GM12892 (cell line): ENCODE results near the gene OR12D1.

Source experiments
- POLR2A ChIP-seq: IDR thresholded peaks from 2 replicates; pipeline ENCODE4 v1.6.1; 2011; ENCODE audit warnings: low read depth, low read length, control low read depth
- POLR2AphosphoS5 ChIP-seq: IDR thresholded peaks from 2 replicates; pipeline ENCODE4 v1.6.1; 2011; ENCODE audit warnings: low read depth, low read length, control low read depth
- TAF1 ChIP-seq: IDR thresholded peaks from 2 replicates; pipeline ENCODE4 v1.6.1; 2011; ENCODE audit warnings: low read depth, mild to moderate bottlenecking, control low read depth, low read length, borderline replicate concordance

- TF ChIP-seq POLR2A (no peak), POLR2AphosphoS5 (no peak), TAF1 (no peak)
These were observed 10.9 kb upstream of the OR12D1 start for GRCh38 chr6:29403801-29404200.
